Smooth muscle cell (in vitro differentiated cells): Measurements from ENCODE around the gene ZNF296. TPM values are rescaled to one million over a fixed set of nuclear protein-coding genes. Genes with fewer than 3 reads are reported as not detected.

Experiments used
- DNase-seq: peaks from one replicate; lab custom pipeline; 2025; ENCODE audit not compliant: unreplicated experiment; lab: John Stamatoyannopoulos, UW
- H2AFZ ChIP-seq: fragments of 200-600 bp; sonication (generic); 2 replicates; pipeline ENCODE4 v1.6.0; 2016; ENCODE audit warnings: antibody characterized with exemption, low read depth, mild to moderate bottlenecking
- H3F3A ChIP-seq: fragments of 200-600 bp; sonication (generic); 2 replicates; pipeline ENCODE4 v1.6.0; 2017; ENCODE audit warnings: antibody characterized with exemption, low read depth
- H3K27ac ChIP-seq: fragments of 200-600 bp; sonication (generic); 2 replicates; pipeline ENCODE4 v1.5.1; 2016; ENCODE audit warnings: low read depth, mild to moderate bottlenecking
- H3K27me3 ChIP-seq: fragments of 200-600 bp; sonication (generic); 2 replicates; pipeline ENCODE4 v1.6.1; 2016; ENCODE audit warnings: low read depth, mild to moderate bottlenecking
- H3K36me3 ChIP-seq: fragments of 200-600 bp; sonication (generic); 2 replicates; pipeline ENCODE4 v1.5.1; 2016; ENCODE audit warnings: low read depth
- H3K4me1 ChIP-seq: fragments of 200-600 bp; sonication (generic); 2 replicates; pipeline ENCODE4 v1.5.1; 2016; ENCODE audit warnings: low read depth
- H3K4me2 ChIP-seq: fragments of 200-600 bp; sonication (generic); 2 replicates; pipeline ENCODE4 v1.6.0; 2016; ENCODE audit warnings: mild to moderate bottlenecking
- H3K4me3 ChIP-seq: fragments of 200-600 bp; sonication (generic); 2 replicates; pipeline ENCODE4 v1.5.1; 2016; ENCODE audit warnings: mild to moderate bottlenecking
- H3K79me2 ChIP-seq: fragments of 200-600 bp; sonication (generic); 2 replicates; pipeline ENCODE4 v1.6.0; 2016; ENCODE audit warnings: low read depth, mild to moderate bottlenecking
- H3K9ac ChIP-seq: fragments of 200-600 bp; sonication (generic); 2 replicates; pipeline ENCODE4 v1.6.0; 2016; ENCODE audit warnings: low read depth
- H3K9me3 ChIP-seq: fragments of 200-600 bp; sonication (generic); replicated peaks from 2 replicates; pipeline ENCODE4 v1.5.1; 2016; ENCODE audit warnings: low read depth
- H4K20me1 ChIP-seq: fragments of 200-600 bp; sonication (generic); 2 replicates; pipeline ENCODE4 v1.6.0; 2016; ENCODE audit warnings: low read depth
- WGBS: methylation state at CpG from one replicate; pipeline ENCODE4 v1.1.7; 2016; ENCODE audit warnings: low lambda C conversion rate; 5-methylcytosine and 5-hydroxymethylcytosine counted together
- polyA plus RNA-seq: library from polyadenylated mRNA; unstranded; fragments of >200 nt; fragmentation: Nextera tagmentation; extraction: Ambion mirVana; gene quantifications from 2 replicates; pipeline ENCODE4 v1.2.1, GENCODE V29; 2016
- total RNA-seq: library from RNA; depleted of rRNA; stranded (reverse); fragments of >200 nt; gene quantifications from 2 replicates; pipeline ENCODE4 v1.2.3, GENCODE V29; 2014
- TF ChIP-seq, protein P1 (sequence below): fragments of 200-600 bp; sonication (generic); IDR thresholded peaks from 2 replicates; pipeline ENCODE4 v1.5.1; 2017; ENCODE audit warnings: borderline replicate concordance, mild to moderate bottlenecking, antibody characterized with exemption; ENCODE audit not compliant: insufficient read depth, poor library complexity, severe bottlenecking

The ZNF296 gene
- total and polyA plus RNA-seq, 2 experiments from 2014 or later: 0.21 to 1.1 TPM

DNA sequence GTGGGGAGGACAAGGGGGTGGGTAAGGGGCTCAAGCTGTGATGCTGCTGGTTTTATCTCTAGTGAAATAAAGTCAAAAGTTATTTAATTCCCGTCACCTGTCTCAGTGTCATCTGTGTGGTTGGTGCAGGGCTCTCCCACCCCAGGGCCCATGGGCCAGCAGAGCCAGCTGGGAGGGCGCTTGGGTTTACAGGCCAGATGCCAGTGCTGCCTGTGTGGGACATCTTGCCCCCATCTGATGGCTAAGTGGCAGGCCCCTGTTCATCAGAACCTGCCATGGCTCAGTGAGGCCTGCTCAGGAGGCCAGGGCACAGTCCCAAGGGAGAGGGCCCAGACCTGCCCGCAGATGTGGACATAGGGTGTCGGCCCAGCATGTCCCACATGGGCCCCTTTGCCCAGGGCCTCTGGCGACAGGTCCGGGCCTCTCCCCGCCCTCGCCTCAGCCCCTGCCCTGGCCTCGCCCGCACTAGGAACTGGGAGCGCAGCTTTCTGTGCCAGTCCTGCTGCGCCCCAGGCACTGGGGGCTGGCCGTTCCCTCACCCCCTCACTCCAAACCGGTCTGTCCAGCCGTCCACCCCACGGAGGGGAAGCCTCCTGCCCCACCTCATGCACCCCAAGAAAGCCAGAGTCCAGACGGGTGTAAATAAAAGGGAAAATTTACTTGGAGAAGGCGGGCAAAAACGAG, 5.3 kb downstream of the ZNF296 start:
- Histone ChIP-seq H3K4me1 (peaks cover 13% of the 10 kb centered on the region), H3K4me2 (no peak overlapping the region), H3K9me3 (no peaks in the 10 kb centered on the region), H3K27me3 (no peaks in the 10 kb centered on the region), H3K79me2 (no peaks in the 10 kb centered on the region), H3K9ac (no peak overlapping the region), H3K27ac (no peak overlapping the region), H3K4me3 (no peak overlapping the region), H3F3A (peaks cover 8% of the 10 kb centered on the region), H3K36me3 (no peaks in the 10 kb centered on the region), H2AFZ (no peak overlapping the region), H4K20me1 (peaks cover under 1% of the 10 kb centered on the region)
- TF ChIP-seq, protein P1, sequence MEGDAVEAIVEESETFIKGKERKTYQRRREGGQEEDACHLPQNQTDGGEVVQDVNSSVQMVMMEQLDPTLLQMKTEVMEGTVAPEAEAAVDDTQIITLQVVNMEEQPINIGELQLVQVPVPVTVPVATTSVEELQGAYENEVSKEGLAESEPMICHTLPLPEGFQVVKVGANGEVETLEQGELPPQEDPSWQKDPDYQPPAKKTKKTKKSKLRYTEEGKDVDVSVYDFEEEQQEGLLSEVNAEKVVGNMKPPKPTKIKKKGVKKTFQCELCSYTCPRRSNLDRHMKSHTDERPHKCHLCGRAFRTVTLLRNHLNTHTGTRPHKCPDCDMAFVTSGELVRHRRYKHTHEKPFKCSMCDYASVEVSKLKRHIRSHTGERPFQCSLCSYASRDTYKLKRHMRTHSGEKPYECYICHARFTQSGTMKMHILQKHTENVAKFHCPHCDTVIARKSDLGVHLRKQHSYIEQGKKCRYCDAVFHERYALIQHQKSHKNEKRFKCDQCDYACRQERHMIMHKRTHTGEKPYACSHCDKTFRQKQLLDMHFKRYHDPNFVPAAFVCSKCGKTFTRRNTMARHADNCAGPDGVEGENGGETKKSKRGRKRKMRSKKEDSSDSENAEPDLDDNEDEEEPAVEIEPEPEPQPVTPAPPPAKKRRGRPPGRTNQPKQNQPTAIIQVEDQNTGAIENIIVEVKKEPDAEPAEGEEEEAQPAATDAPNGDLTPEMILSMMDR: no peak
- WGBS: 98% methylated on average over 19 of the region's 19 CpGs
- DNase-seq: no peak

DNA sequence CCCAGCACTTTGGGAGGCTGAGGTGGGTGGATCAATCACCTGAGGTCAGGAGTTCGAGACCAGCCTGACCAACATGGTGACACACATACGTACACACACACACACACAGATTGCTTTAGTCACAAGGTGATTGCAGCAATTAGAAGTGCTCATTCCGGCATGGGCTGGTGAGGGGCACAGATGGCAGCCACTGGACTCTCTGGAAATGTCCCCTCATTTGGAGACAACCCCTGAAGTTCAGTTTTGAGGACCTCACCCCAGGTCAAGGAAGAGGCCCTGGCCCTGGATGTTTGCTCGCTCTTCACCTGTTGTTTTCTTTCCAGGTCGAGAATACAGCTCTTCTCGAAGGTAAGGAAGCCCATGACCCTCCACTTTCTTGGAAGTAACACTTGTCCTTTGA, 6.1 kb downstream of the ZNF296 start:
- Histone ChIP-seq H3K9ac (no peak overlapping the region), H3K27ac (no peak overlapping the region), H3F3A (peaks cover 8% of the 10 kb centered on the region), H3K4me3 (no peak overlapping the region), H3K79me2 (no peaks in the 10 kb centered on the region), H2AFZ (no peak overlapping the region), H3K9me3 (no peaks in the 10 kb centered on the region), H3K4me1 (peaks cover 9% of the 10 kb centered on the region), H3K36me3 (no peaks in the 10 kb centered on the region), H3K4me2 (no peak overlapping the region), H3K27me3 (no peaks in the 10 kb centered on the region), H4K20me1 (peaks cover 6% of the 10 kb centered on the region)
- TF ChIP-seq, protein P1: no peak
- 98% methylated on average over 6 of the region's 6 CpGs for WGBS
- DNase-seq: no peak

GRCh38 chr19:45069056-45069455, 7.2 kb downstream of the ZNF296 start:
- H3K27me3 ChIP-seq: no peaks in the 10 kb centered on the region
- H3K36me3 ChIP-seq: no peaks in the 10 kb centered on the region
- H3K4me2 ChIP-seq: no peak overlapping the region
- no peaks in the 10 kb centered on the region for H3K79me2 ChIP-seq
- TF ChIP-seq, protein P1: no peak
- H3F3A ChIP-seq: no peaks in the 10 kb centered on the region
- H4K20me1 ChIP-seq: peaks cover 13% of the 10 kb centered on the region
- DNase-seq: no peak
- no peak overlapping the region for H3K4me3 ChIP-seq
- H3K27ac ChIP-seq: no peak overlapping the region
- no peak overlapping the region for H3K9ac ChIP-seq
- 70% methylated on average over 13 of the region's 13 CpGs for WGBS
- no peaks in the 10 kb centered on the region for H3K9me3 ChIP-seq
- no peaks in the 10 kb centered on the region for H3K4me1 ChIP-seq
- no peak overlapping the region for H2AFZ ChIP-seq

- Histone ChIP-seq H3K9me3 (no peaks in the 10 kb centered on the region), H3K9ac (no peak overlapping the region), H3K4me1 (no peaks in the 10 kb centered on the region), H3K36me3 (no peaks in the 10 kb centered on the region), H3K27ac (no peak overlapping the region), H3K79me2 (no peaks in the 10 kb centered on the region), H2AFZ (no peak overlapping the region), H4K20me1 (peaks cover 13% of the 10 kb centered on the region), H3K4me2 (no peak overlapping the region), H3F3A (no peaks in the 10 kb centered on the region), H3K27me3 (no peaks in the 10 kb centered on the region), H3K4me3 (no peak overlapping the region)
- TF ChIP-seq, protein P1: no peak
- no peak for DNase-seq
- no CpG with 5 or more reads among the region's 10 CpGs for WGBS
Observed at GRCh38 chr19:45068041-45068440, 8.2 kb downstream of the ZNF296 start.
